Panc1 (cell line): ENCODE measurements around the gene TMEM187. TPM values are rescaled to one million over a fixed set of nuclear protein-coding genes. Genes with fewer than 3 reads are reported as not detected.

Source experiments
- ATAC-seq: fragments of 200-7000 bp; cut with Tn5 transposase; 2 replicates; pipeline ENCODE4 v1.9.1; 2020; ENCODE audit warnings: mild to moderate bottlenecking, moderate library complexity
- BruUV-seq: library from RNA; stranded (reverse); fragments of 400-500 nt; replicated peaks from 2 replicates; lab custom pipeline; 2021; lab: Mats Ljungman, UMichigan
- CTCF ChIA-PET: fragments of 300-600 bp; sonication (Branson Sonifier 250); formaldehyde crosslinking; loops from one replicate; lab custom pipeline; 2022; ENCODE audit warnings: antibody characterized with exemption; lab: Charles Lee
- POLR2A ChIA-PET: fragments of 300-600 bp; sonication (Branson Sonifier 250); formaldehyde crosslinking; loops from one replicate; lab custom pipeline; 2022; ENCODE audit warnings: antibody characterized with exemption; lab: Charles Lee
- DNase-seq: peaks from one replicate; pipeline ENCODE4 v3.0.0-alpha.2; 2010; ENCODE audit warnings: low read depth, low spot score
- H3K27ac ChIP-seq: 2 replicates; pipeline ENCODE4 v1.5.1; 2011; ENCODE audit warnings: mild to moderate bottlenecking, low read length, inconsistent platforms
- H3K27me3 ChIP-seq: fragments of 200-500 bp; sonication (Bioruptor generic); 2 replicates; pipeline ENCODE4 v1.6.0; 2014; ENCODE audit warnings: low read length, inconsistent platforms; ENCODE audit not compliant: control insufficient read depth, insufficient read depth
- H3K36me3 ChIP-seq: fragments of 200-500 bp; sonication (Bioruptor generic); 2 replicates; pipeline ENCODE4 v1.5.1; 2014; ENCODE audit warnings: inconsistent platforms, mild to moderate bottlenecking, low read length, moderate library complexity; ENCODE audit not compliant: control insufficient read depth, insufficient read depth
- H3K4me1 ChIP-seq: 2 replicates; pipeline ENCODE4 v1.5.1; 2011; ENCODE audit warnings: inconsistent platforms, mild to moderate bottlenecking, low read length, moderate library complexity; ENCODE audit not compliant: control insufficient read depth, insufficient read depth
- H3K4me3 ChIP-seq, 2 experiments: 2 replicates each; pipeline ENCODE4 v1.5.1; 2011 to 2012; ENCODE audit warnings: low read depth in 2 of 2, low read length in 2 of 2, mild to moderate bottlenecking in 2 of 2, inconsistent platforms in 1 of 2, moderate library complexity in 1 of 2
- H3K9me3 ChIP-seq: fragments of 200-500 bp; sonication (Bioruptor generic); 2 replicates; pipeline ENCODE4 v1.5.1; 2014; ENCODE audit warnings: low read depth, mild to moderate bottlenecking, inconsistent platforms, low read length, moderate library complexity; ENCODE audit not compliant: control insufficient read depth, insufficient read depth
- CTCF ChIP-seq: fragments of 450-650 bp; IDR thresholded peaks from 2 replicates; pipeline ENCODE4 v1.5.1; 2017; ENCODE audit warnings: mild to moderate bottlenecking
- POLR2AphosphoS5 ChIP-seq: IDR thresholded peaks from 2 replicates; pipeline ENCODE4 v1.6.1; 2012; ENCODE audit warnings: mild to moderate bottlenecking, low read depth, low read length, moderate library complexity
- REST ChIP-seq, 2 experiments: IDR thresholded peaks; 2 replicates each; pipeline ENCODE4 v1.6.1; 2011 to 2012; ENCODE audit warnings: low read depth in 2 of 2, control low read depth in 1 of 2, low read length in 1 of 2, mild to moderate bottlenecking in 1 of 2, moderate library complexity in 1 of 2; ENCODE audit not compliant: insufficient read depth in 1 of 2
- SIN3A ChIP-seq: IDR thresholded peaks from 2 replicates; pipeline ENCODE4 v1.6.1; 2012; ENCODE audit warnings: low read depth, mild to moderate bottlenecking, low read length, moderate library complexity, borderline replicate concordance; ENCODE audit not compliant: insufficient read depth
- TCF7L2 ChIP-seq: IDR thresholded peaks from 2 replicates; pipeline ENCODE4 v1.6.1; 2011; ENCODE audit warnings: mild to moderate bottlenecking, low read depth, low read length, inconsistent platforms
- in situ Hi-C: cut with HindIII; loops from 2 replicates; pipeline ENCODE4 v1.10.0; 2016; ENCODE audit warnings: low sequenced_read_pairs, low pct_unique_long_range_greater_than_20kb
- intact Hi-C: fragments of 100-400 bp; cut with micrococcal nuclease; formaldehyde crosslinking; loops from one replicate; pipeline ENCODE4 v1.10.0; 2022; ENCODE audit not compliant: unreplicated experiment
- total RNA-seq: library from RNA; stranded (reverse); gene quantifications from one replicate; pipeline ENCODE4 v1.2.1, GENCODE V29; 2021; ENCODE audit not compliant: unreplicated experiment

The TMEM187 gene
- total RNA-seq, 1 experiment from 2014 or later, result 15.7 TPM

GRCh38 chrX:154010330-154011087, 38.0 kb downstream of the TMEM187 start:
- ATAC-seq, result no peak
- TF ChIP-seq POLR2AphosphoS5 (no peak), SIN3A (no peak), TCF7L2 (no peak), CTCF (no peak), REST (IDR thresholded peaks at IDR 0.05; ENCODE audit: insufficient read depth in 1 of 2, low read depth in 2 of 2, low read length in 1 of 2) (no peak)
- Histone ChIP-seq H3K4me3 (no peak overlapping the region), H3K36me3 (no peaks in the 10 kb centered on the region; the same call in 1 of the 2 replicates), H3K9me3 (no peaks in the 10 kb centered on the region), H3K27me3 (no peaks in the 10 kb centered on the region), H3K27ac (no peak overlapping the region), H3K4me1 (peaks cover 14% of the 10 kb centered on the region; the same call in 1 of the 2 replicates)
- intact Hi-C loops, result no loop called here
- DNase-seq, result no peak
- CTCF ChIA-PET, result interaction anchor here (0.6 kb wide), 1 partner anchor 88 kb away, joined by 11 read pairs; no protein-coding TSS in a partner anchor
- BruUV-seq, result TSS peak; percentile 97
- in situ Hi-C loops, result no loop called here
- POLR2A ChIA-PET, result interaction anchor here (0.7 kb wide), 1 partner anchor 93 kb away, joined by 18 read pairs; no protein-coding TSS in a partner anchor

- no peaks in the 10 kb centered on the region; the same call in 1 of the 2 replicates for H3K36me3 ChIP-seq
- no TSS peak for BruUV-seq
- TF ChIP-seq CTCF, result no peak
- 0 out of 2 replicates have a peak, but pooled peaks have one; percentile 37 for TF ChIP-seq POLR2AphosphoS5
- no peak overlapping the region for H3K27ac ChIP-seq
- H3K9me3 ChIP-seq, result no peaks in the 10 kb centered on the region
- CTCF ChIA-PET, result no interaction called here
- no peak overlapping the region for H3K4me3 ChIP-seq
- ATAC-seq (no peak), DNase-seq (no peak)
- H3K27me3 ChIP-seq, result no peaks in the 10 kb centered on the region
- intact Hi-C loops (no loop called here), in situ Hi-C loops (no loop called here)
- H3K4me1 ChIP-seq, result peaks cover 14% of the 10 kb centered on the region; the same call in 1 of the 2 replicates
- POLR2A ChIA-PET, result interaction anchor here (0.6 kb wide), 1 partner anchor 9 kb away, joined by 5 read pairs; no protein-coding TSS in a partner anchor
Measured at GRCh38 chrX:154011376-154012335, 39.1 kb downstream of the TMEM187 start.
